Mammary epithelial cell (primary cell): ENCODE measurements around the gene SNX2.

ENCODE experiments used
- CTCF ChIP-seq, 2 donors: IDR thresholded peaks in 1 of 2; conservative IDR thresholded peaks in 1 of 2; 2 replicates each; pipeline ENCODE4 v1.5.1; 2011 to 2012; ENCODE audit warnings: inconsistent platforms in 2 of 2, low read length in 2 of 2, mild to moderate bottlenecking in 2 of 2, control low read depth in 1 of 2, low read depth in 1 of 2; ENCODE audit not compliant: insufficient read depth in 1 of 2; ENCODE audit errors: extremely low read depth in 1 of 2
- EZH2 ChIP-seq: IDR thresholded peaks from 2 replicates; pipeline ENCODE4 v1.6.1; 2012; ENCODE audit warnings: low read length, inconsistent platforms, borderline replicate concordance

DNA sequence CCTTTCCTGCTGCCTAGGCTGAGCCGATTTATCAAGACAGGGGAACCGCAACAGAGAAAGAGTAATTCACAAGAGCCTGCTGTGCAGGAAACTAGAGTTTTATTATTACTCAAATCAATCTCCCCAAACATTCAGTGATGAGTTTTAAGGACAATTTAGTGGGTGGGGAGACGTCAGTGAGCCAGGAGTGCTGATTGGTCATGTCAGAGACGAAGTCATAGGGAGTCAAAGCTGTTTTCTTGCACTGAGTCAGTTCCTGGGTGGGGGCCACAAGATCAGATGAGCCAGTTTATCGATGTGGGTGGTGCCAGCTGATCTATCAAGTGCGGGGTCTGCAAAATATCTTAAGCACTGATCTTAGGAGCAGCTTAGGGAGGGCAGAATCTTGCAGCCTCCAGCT lies 89.5 kb downstream of the SNX2 start:
- TF ChIP-seq CTCF (conservative IDR thresholded peaks at IDR 0.05 in 1 of 2, IDR thresholded peaks at IDR 0.05 in 1 of 2; ENCODE audit: extremely low read depth in 1 of 2, insufficient read depth in 1 of 2, low read depth in 1 of 2, low read length in 2 of 2) (no peak), EZH2 (no peak)
